CD4-positive, alpha-beta T cell (primary cell): ENCODE data around the gene ALDH18A1. TPM values are rescaled to one million over a fixed set of nuclear protein-coding genes. Genes with fewer than 3 reads are reported as not detected.
"Not testable (repeated sequence)": the region's sequence is repeated elsewhere in the genome, so short reads cannot be mapped to it uniquely, and the experiment has no call there.

Source experiments
- ATAC-seq: fragments of 200-7000 bp; cut with Tn5 transposase; one replicate; pipeline ENCODE4 v1.10.0; 2022; ENCODE audit warnings: mild to moderate bottlenecking; ENCODE audit not compliant: poor library complexity
- CTCF ChIA-PET: fragments of 350-600 bp; sonication (Branson Sonifier 250); formaldehyde crosslinking; loops from one replicate; lab custom pipeline; 2021; ENCODE audit warnings: antibody characterized with exemption, inconsistent platforms; lab: Charles Lee
- POLR2A ChIA-PET: fragments of 350-600 bp; sonication (Branson Sonifier 250); formaldehyde crosslinking; loops from one replicate; lab custom pipeline; 2021; ENCODE audit warnings: antibody characterized with exemption, inconsistent platforms; lab: Charles Lee
- DNase-seq, 14 experiments: peaks; one replicate each; pipeline ENCODE4 v3.0.0-alpha.2; 2013 to 2020; ENCODE audit warnings: mixed read lengths in 2 of 14
- H3K27ac ChIP-seq, 2 donors: one replicate each; pipeline versions ENCODE4 v1.5.1 to v1.7.0; 2013; ENCODE audit warnings: low read length in 2 of 2, low read depth in 1 of 2, mild to moderate bottlenecking in 1 of 2
- H3K27me3 ChIP-seq, 2 experiments: 1 replicate in 1 of 2; 2 replicates in 1 of 2; pipeline versions ENCODE4 v1.6.1 to v1.7.0; 2013; ENCODE audit warnings: low read length in 2 of 2, control low read depth in 1 of 2, mild to moderate bottlenecking in 1 of 2, moderate library complexity in 1 of 2; ENCODE audit not compliant: insufficient read depth in 2 of 2, control insufficient read depth in 1 of 2
- H3K36me3 ChIP-seq: one replicate; pipeline ENCODE4 v1.6.1; 2013; ENCODE audit warnings: low read length, control low read depth; ENCODE audit not compliant: insufficient read depth
- H3K4me1 ChIP-seq: one replicate; pipeline ENCODE4 v1.6.1; 2013; ENCODE audit warnings: low read length, control low read depth; ENCODE audit not compliant: insufficient read depth
- H3K4me3 ChIP-seq: one replicate; pipeline ENCODE4 v1.5.1; 2013; ENCODE audit warnings: mild to moderate bottlenecking, low read length, moderate library complexity
- H3K9me3 ChIP-seq, 2 experiments: 1 replicate in 1 of 2; 2 replicates in 1 of 2; pipeline versions ENCODE4 v1.6.1 to v1.7.0; 2013; ENCODE audit warnings: low read length in 2 of 2, mild to moderate bottlenecking in 2 of 2, control low read depth in 1 of 2, moderate library complexity in 1 of 2; ENCODE audit not compliant: control insufficient read depth in 1 of 2, insufficient read depth in 1 of 2
- H3K27ac Mint-ChIP-seq: one replicate; pipeline ENCODE4 v1.8.0; 2020; ENCODE audit warnings: mixed read lengths
- H3K27me3 Mint-ChIP-seq: one replicate; pipeline ENCODE4 v1.8.0; 2021; ENCODE audit warnings: mixed read lengths
- H3K36me3 Mint-ChIP-seq: one replicate; pipeline ENCODE4 v1.8.0; 2021; ENCODE audit warnings: low read depth, mixed read lengths
- H3K4me1 Mint-ChIP-seq: one replicate; pipeline ENCODE4 v1.8.0; 2021; ENCODE audit warnings: low read depth, mixed read lengths
- H3K4me3 Mint-ChIP-seq: one replicate; pipeline ENCODE4 v1.8.0; 2020; ENCODE audit warnings: mild to moderate bottlenecking, mixed read lengths
- H3K9me3 Mint-ChIP-seq: one replicate; pipeline ENCODE4 v1.8.0; 2020; ENCODE audit warnings: mixed read lengths
- intact Hi-C, 2 experiments: fragments of 100-400 bp; cut with DNase I in 1 of 2; cut with micrococcal nuclease in 1 of 2; formaldehyde crosslinking; loops; one replicate each; pipeline versions ENCODE4 v1.15.1 to v1.9.0; 2023 to 2025; cut with DNase I, micrococcal nuclease
- total RNA-seq, 174 experiments: library from RNA in 2 of 174; stranded (reverse) in 2 of 174; gene quantifications; one replicate each; pipeline ENCODE4 v1.2.3 and lab custom pipeline; 2021 to 2026
- TF ChIP-seq, protein P1 (sequence below): fragments of 200-600 bp; IDR thresholded peaks from one replicate; pipeline ENCODE4 v1.8.0; 2022; ENCODE audit warnings: antibody characterized with exemption, mild to moderate bottlenecking

ALDH18A1 gene
- total RNA-seq, 2 experiments from 2014 or later: 9.6 to 12.6 TPM

GRCh38 chr10:95683966-95684365 lies 27.5 kb upstream of the ALDH18A1 start:
- Mint-ChIP-seq H3K4me1 (peaks cover 5% of the 10 kb centered on the region), H3K27ac (no peak overlapping the region), H3K36me3 (peaks cover 81% of the 10 kb centered on the region), H3K27me3 (no peaks in the 10 kb centered on the region), H3K4me3 (no peak overlapping the region), H3K9me3 (no peaks in the 10 kb centered on the region)
- H3K36me3 ChIP-seq: peaks cover 78% of the 10 kb centered on the region
- no peak overlapping the region for H3K4me3 ChIP-seq
- POLR2A ChIA-PET: no interaction called here
- no peak for ATAC-seq
- intact Hi-C loops: no loop called here
- CTCF ChIA-PET: interaction anchor here (2.2 kb wide), 1 partner anchor 10 kb away, joined by 8 read pairs; the partner anchor contains the start of gene TCTN3
- H3K9me3 ChIP-seq: no peaks in the 10 kb centered on the region
- TF ChIP-seq, protein P1, sequence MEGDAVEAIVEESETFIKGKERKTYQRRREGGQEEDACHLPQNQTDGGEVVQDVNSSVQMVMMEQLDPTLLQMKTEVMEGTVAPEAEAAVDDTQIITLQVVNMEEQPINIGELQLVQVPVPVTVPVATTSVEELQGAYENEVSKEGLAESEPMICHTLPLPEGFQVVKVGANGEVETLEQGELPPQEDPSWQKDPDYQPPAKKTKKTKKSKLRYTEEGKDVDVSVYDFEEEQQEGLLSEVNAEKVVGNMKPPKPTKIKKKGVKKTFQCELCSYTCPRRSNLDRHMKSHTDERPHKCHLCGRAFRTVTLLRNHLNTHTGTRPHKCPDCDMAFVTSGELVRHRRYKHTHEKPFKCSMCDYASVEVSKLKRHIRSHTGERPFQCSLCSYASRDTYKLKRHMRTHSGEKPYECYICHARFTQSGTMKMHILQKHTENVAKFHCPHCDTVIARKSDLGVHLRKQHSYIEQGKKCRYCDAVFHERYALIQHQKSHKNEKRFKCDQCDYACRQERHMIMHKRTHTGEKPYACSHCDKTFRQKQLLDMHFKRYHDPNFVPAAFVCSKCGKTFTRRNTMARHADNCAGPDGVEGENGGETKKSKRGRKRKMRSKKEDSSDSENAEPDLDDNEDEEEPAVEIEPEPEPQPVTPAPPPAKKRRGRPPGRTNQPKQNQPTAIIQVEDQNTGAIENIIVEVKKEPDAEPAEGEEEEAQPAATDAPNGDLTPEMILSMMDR: no peak
- H3K27me3 ChIP-seq: no peaks in the 10 kb centered on the region
- no peaks in the 10 kb centered on the region for H3K4me1 ChIP-seq
- no peak for DNase-seq
- no peak overlapping the region for H3K27ac ChIP-seq

DNA sequence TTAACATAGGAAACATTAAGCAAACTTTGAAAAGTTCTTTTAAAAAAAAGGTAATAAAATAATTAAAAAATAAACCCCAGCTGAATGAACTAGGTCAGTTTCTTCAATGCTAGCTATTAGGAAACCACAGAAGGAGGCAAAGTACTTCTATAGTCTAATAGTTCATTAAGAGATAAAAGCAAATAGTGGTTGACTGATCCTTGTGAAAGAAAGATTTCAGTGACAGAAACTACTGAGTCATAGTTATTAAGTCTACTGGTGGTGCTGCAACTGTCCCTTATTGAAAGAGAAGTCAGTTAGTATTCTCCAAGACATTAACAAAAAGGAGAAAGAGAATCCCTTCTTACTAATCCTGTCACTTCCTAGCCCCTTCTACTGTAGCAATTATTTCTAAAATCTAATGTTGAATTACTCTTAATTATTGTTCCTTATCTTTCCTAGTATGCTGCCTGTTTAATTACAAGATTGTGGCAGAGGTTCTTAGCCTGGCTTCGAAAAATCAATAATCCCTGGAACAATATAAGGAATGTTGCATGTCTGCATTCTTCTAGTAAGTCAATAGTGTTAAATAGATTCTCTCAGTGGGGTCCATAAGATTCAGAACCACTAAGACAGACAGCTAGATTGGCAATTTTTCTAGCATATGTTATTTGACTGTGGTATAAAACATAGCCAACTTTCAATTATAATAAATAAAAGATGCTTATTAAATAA lies 19.0 kb upstream of the ALDH18A1 start:
- H3K36me3 Mint-ChIP-seq: peaks cover 63% of the 10 kb centered on the region
- intact Hi-C loops: no loop called here
- no peak for ATAC-seq

DNA sequence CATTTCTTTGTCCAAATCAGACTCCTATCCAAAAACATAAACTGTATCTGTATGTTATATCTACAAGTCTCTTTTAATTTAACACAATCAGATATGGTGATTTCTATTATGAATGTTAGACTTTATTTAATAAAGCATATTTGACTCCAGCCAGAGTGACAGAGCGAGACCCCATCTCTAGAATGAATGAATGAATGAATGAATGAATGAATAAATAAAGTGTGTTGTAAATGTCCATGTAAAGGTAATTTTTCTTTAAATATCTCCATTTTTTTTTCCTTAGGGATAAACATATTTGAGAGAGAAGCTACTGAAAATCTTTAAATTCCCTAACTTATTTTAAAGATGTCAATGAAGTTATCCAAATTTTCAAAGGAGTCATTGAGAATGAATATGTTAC lies 18.1 kb upstream of the ALDH18A1 start:
- Histone ChIP-seq H3K9me3 (no peaks in the 10 kb centered on the region), H3K27me3 (no peaks in the 10 kb centered on the region), H3K36me3 (peaks cover 22% of the 10 kb centered on the region), H3K27ac (no peak overlapping the region), H3K4me1 (no peaks in the 10 kb centered on the region), H3K4me3 (no peak overlapping the region)
- ChIA-PET CTCF (interaction anchor here (1.5 kb wide), 1 partner anchor 19 kb away, joined by 8 read pairs; the partner anchor contains the start of gene TCTN3), POLR2A (no interaction called here)
- no peak overlapping the region for H3K27ac Mint-ChIP-seq
- no peak overlapping the region for H3K4me3 Mint-ChIP-seq
- H3K36me3 Mint-ChIP-seq: peaks cover 54% of the 10 kb centered on the region
- H3K4me1 Mint-ChIP-seq: no peaks in the 10 kb centered on the region
- TF ChIP-seq, protein P1: no peak
- no peaks in the 10 kb centered on the region for H3K27me3 Mint-ChIP-seq
- intact Hi-C loops: no loop called here
- H3K9me3 Mint-ChIP-seq: no peaks in the 10 kb centered on the region
- DNase-seq (no peak), ATAC-seq (no peak)

More for the DNA sequence above, 19.0 kb upstream of the ALDH18A1 start:
- Histone ChIP-seq H3K4me3 (no peak overlapping the region), H3K9me3 (no peaks in the 10 kb centered on the region), H3K27me3 (no peaks in the 10 kb centered on the region), H3K36me3 (peaks cover 30% of the 10 kb centered on the region), H3K4me1 (no peaks in the 10 kb centered on the region), H3K27ac (no peak overlapping the region)
- Mint-ChIP-seq H3K9me3 (no peaks in the 10 kb centered on the region), H3K27ac (no peak overlapping the region), H3K4me3 (no peak overlapping the region), H3K4me1 (no peaks in the 10 kb centered on the region), H3K27me3 (no peaks in the 10 kb centered on the region)
- TF ChIP-seq, protein P1: no peak
- POLR2A ChIA-PET: no interaction called here
- no peak for DNase-seq
- CTCF ChIA-PET: interaction anchor here (1.5 kb wide), 1 partner anchor 18 kb away, joined by 8 read pairs; the partner anchor contains the start of gene TCTN3

- CTCF ChIA-PET, H3K4me3 ChIP-seq, H3K9me3 Mint-ChIP-seq, ATAC-seq, H3K27ac Mint-ChIP-seq, H3K27ac ChIP-seq, intact Hi-C loops, H3K4me3 Mint-ChIP-seq, H3K27me3 ChIP-seq, H3K27me3 Mint-ChIP-seq, DNase-seq, H3K9me3 ChIP-seq, H3K4me1 ChIP-seq, H3K4me1 Mint-ChIP-seq: not testable (repeated sequence)
- POLR2A ChIA-PET: interaction anchor here (0.6 kb wide), 1 partner anchor 16 kb away, joined by 3 read pairs; the partner anchor contains the start of gene ALDH18A1
- H3K36me3 ChIP-seq: peaks cover 16% of the 10 kb centered on the region
- peaks cover 61% of the 10 kb centered on the region for H3K36me3 Mint-ChIP-seq
These were observed 16.1 kb upstream of the ALDH18A1 start for GRCh38 chr10:95672641-95673040.
